ENCODE results near the gene MYO15A.
"Not testable (repeated sequence)": the region's sequence is repeated elsewhere in the genome, so short reads cannot be mapped to it uniquely, and the experiment has no call there.

Gene MYO15A

GRCh38 chr17:18185832-18186626 is 77.5 kb downstream of the MYO15A start:
- DNase-seq = peak; percentile 26

GRCh38 chr17:18186627-18186982 is 78.0 kb downstream of the MYO15A start:
- DNase-seq = no peak

- DNase-seq = no peak
These were observed 78.7 kb downstream of the MYO15A start for GRCh38 chr17:18187226-18187625.

GRCh38 chr17:18187821-18188761 is 79.5 kb downstream of the MYO15A start:
- DNase-seq = no peak

GRCh38 chr17:18190628-18191235 is 82.2 kb downstream of the MYO15A start:
- DNase-seq = no peak

GRCh38 chr17:18191236-18191667 is 82.7 kb downstream of the MYO15A start:
- DNase-seq = no peak

- DNase-seq = no peak
These were observed 83.4 kb downstream of the MYO15A start for GRCh38 chr17:18191967-18192366.

GRCh38 chr17:18194394-18194793 is 85.8 kb downstream of the MYO15A start:
- DNase-seq = no peak

GRCh38 chr17:18194804-18195203 is 86.2 kb downstream of the MYO15A start:
- DNase-seq = no peak

GRCh38 chr17:18195246-18195645 is 86.7 kb downstream of the MYO15A start:
- no peak for DNase-seq

- no peak for DNase-seq
These were observed 89.1 kb downstream of the MYO15A start for GRCh38 chr17:18197535-18198194.

GRCh38 chr17:18198530-18198929 is 90.0 kb downstream of the MYO15A start:
- no peak for DNase-seq

GRCh38 chr17:18201108-18201507 is 92.6 kb downstream of the MYO15A start:
- no peak for DNase-seq

- no peak for DNase-seq
These were observed 94.8 kb downstream of the MYO15A start for GRCh38 chr17:18203308-18203707.

GRCh38 chr17:18205861-18206260 is 97.3 kb downstream of the MYO15A start:
- no peak for DNase-seq

- no peak for DNase-seq
These were observed 98.4 kb downstream of the MYO15A start for GRCh38 chr17:18206962-18207361.

GRCh38 chr17:18208092-18208491 is 99.5 kb downstream of the MYO15A start:
- no peak for DNase-seq

- no peak for DNase-seq
These were observed 105.2 kb downstream of the MYO15A start for GRCh38 chr17:18213666-18214270.

- not testable (repeated sequence) for DNase-seq
These were observed 108.3 kb downstream of the MYO15A start for GRCh38 chr17:18216906-18217305.

- peak; percentile 89 for DNase-seq
These were observed 109.0 kb downstream of the MYO15A start for GRCh38 chr17:18217412-18218015.

GRCh38 chr17:18218756-18219415 is 110.3 kb downstream of the MYO15A start:
- no peak for DNase-seq

- DNase-seq = no peak
These were observed 115.5 kb downstream of the MYO15A start for GRCh38 chr17:18224053-18224386.
